Stimulated activated CD4-positive, alpha-beta T cell treated with anti-CD3 and anti-CD28 coated beads, Interleukin-2, amount 100 ng/mL, for 24 hours (primary cell): Measurements from ENCODE around the gene AQP1.

Source experiments
- DNase-seq, 2 donors: peaks; one replicate each; pipeline ENCODE4 v3.0.0-alpha.2; 2020

AQP1 gene

DNA sequence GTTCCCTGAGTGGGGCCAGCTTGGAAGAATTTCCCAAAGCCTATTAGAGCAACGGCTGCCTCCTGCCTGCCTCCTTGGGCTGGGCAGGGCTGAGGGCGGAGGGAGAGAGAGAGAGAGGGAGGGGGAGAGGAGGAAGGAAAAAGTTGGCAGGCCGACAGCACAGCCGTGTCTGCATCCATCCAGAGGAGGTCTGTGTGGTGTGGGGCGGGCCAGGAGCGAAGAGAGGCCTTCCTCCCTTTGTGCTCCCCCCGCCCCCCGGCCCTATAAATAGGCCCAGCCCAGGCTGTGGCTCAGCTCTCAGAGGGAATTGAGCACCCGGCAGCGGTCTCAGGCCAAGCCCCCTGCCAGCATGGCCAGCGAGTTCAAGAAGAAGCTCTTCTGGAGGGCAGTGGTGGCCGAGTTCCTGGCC is at the start of gene AQP1:
AQP1 (plus strand) TSS at position 293 of the 409 bp plus-strand sequence; CDS start at position 350, 57 bp downstream.
- DNase-seq = no peak

- DNase-seq = no peak
These were observed 48.5 kb upstream of the AQP1 start for GRCh38 chr7:30862995-30863705.

- no peak for DNase-seq
These were observed 48.0 kb upstream of the AQP1 start for GRCh38 chr7:30863706-30864035.

GRCh38 chr7:30864101-30864500 is 47.6 kb upstream of the AQP1 start:
- no peak for DNase-seq

- no peak for DNase-seq
These were observed 46.6 kb upstream of the AQP1 start for GRCh38 chr7:30865076-30865475.

DNA sequence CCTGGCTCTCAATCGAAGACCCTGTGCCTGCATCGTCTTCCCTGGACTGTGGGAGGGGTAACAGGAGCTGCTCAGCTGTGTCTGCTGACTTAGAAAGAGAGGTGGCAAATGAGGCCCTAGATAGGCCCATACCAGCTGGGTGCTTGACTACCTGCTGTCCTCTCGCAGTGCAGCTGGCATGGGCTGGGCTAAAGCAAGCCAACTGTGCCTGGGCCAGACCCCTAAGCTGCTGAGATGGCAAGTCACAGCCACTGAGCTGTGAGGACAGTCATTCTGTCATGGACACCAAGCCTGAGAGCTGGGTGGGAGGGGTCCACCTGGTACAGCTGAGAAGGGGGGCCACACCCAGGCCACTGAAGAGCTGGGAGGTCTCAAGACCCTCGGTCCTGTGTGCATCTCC is 45.8 kb upstream of the AQP1 start:
- no peak for DNase-seq

DNA sequence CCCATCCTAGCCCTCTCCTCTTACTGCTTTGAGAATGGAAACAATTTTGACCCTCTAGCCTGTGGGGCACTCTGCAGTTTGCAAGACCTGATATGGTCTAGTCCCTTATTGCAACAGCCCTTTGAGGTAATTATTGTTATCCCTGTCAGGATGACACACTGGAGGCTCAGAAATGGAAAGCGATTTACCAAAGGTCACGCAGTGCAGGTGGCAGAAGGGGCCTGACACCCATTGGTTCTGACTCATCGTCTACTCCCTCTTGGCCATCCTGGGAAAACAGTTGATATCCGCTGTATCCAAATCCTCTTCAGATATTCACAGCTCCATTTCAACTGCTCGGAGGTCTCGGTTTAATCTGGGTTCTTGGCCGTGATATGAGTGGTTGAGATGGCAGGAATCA is 44.7 kb upstream of the AQP1 start:
- no peak for DNase-seq

- DNase-seq = no peak
These were observed 44.2 kb upstream of the AQP1 start for GRCh38 chr7:30867483-30867882.

DNA sequence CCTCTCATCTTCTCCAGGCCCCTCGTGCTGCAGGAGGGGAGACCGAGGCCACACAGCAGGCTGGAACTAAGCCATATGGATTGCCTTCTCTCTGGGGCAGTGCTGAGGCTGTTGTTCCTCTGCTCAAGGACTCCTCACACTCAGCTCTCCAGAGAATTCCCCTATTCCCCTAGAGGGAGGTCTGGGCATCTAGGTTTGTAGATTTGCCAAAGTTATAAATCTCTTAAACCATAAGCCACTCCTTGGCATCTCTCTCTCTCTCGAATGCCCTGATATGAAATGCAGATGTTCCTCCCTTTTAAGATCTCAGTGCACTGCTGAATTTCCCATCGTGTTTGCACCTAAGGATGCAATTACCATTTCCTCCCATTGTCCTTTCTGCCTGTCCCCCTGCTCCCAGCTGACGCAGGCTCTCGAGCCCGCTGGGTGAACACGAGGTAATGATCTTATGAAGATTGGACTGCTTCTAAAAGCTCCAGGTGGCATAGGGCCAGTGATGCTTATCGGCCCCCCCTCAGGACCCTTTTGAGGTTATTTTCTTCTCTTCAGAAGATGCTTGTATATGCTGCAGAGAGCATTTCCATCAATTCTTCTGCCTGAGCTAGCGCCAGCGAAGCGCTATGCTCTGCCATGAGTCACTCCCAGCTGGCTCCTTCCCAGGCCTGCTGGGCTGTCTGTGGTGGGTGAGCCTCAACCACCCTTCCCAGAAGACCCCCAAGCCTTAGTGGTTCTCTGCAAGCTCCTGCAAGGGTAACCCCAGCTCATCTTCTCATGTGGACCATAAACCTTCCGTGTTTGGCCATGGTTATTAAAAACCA is 41.6 kb upstream of the AQP1 start:
- no peak for DNase-seq

GRCh38 chr7:30870821-30871518 is 40.7 kb upstream of the AQP1 start:
- DNase-seq = no peak

GRCh38 chr7:30871655-30872054 is 40.0 kb upstream of the AQP1 start:
- no peak for DNase-seq

- no peak for DNase-seq
These were observed 38.4 kb upstream of the AQP1 start for GRCh38 chr7:30873207-30873606.

GRCh38 chr7:30873656-30874055 is 38.0 kb upstream of the AQP1 start:
- no peak for DNase-seq

DNA sequence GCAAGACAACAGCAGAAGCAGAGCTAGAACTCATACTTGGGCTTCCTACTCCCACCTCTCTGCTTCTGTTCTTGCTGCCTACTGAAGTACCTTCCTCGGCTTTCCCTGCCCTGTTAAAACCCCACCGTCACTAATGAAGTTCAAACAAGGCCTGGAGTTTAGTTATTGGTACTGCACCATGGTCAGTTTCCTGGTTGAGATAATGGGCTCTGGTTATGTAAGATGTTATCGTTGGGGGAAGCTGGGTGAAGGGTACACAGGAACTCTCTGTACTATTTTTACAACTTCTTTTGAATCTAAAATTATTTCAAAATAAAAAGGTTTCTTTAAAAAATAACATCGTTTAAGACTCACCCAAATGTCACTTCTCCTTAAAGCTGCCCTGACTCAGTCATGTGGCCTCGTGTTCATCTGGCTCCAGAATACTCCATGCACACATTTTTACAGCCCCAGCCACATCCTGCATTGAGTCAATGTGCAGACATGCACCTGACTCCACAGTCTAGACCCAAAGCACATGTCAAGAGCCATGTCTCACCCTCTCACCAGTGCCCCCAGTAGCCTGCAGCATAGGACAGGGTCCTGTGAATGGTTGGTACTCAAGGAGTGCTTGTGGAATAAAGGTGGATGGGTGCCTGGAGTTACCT is 36.9 kb upstream of the AQP1 start:
- no peak for DNase-seq

- no peak for DNase-seq
These were observed 34.5 kb upstream of the AQP1 start for GRCh38 chr7:30877015-30877769.

DNA sequence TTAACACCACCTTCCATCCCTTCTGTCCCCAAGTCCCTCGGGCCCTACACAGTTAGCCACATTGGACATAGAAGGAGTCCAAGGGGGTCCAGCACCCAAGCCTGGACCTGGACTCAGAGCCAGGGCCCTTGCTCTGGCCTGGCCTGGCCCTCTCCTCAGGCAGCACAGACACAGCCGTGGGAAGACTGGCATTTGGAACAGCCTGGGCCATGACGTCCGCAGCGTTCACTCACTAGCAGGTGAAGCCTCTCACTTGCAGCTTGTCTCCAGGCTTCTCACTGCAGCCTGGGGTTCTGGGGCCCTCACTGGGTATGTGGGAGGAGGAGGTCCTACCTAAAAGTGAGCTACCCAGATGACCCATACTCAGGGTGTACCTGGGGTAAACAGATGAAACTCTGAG is 33.7 kb upstream of the AQP1 start:
- DNase-seq = no peak

GRCh38 chr7:30879139-30880124 is 32.2 kb upstream of the AQP1 start:
- no peak for DNase-seq

- DNase-seq = no peak
These were observed 31.4 kb upstream of the AQP1 start for GRCh38 chr7:30880125-30880720.

- DNase-seq = no peak
These were observed 30.7 kb upstream of the AQP1 start for GRCh38 chr7:30880941-30881340.

DNA sequence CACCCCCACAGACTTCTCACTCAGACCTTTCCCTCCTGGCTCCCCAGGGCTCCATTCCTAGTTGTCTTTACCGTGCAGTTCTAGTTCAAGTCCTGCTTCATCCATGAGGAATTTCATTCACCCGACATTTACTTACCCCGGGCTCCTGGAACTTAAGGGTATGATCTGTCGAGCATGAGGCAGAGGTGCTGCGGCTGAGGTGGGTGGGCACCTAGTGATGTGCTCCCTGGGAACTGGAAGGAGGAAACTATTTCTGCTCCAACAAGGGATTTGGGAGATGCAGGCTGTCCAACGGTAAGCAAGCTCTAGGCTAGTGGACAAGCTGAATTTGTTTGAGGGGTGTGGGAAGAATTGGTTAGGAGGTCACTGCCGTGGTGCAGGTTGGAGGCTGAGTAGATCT is 30.2 kb upstream of the AQP1 start:
- no peak for DNase-seq

GRCh38 chr7:30884881-30885280 is 26.8 kb upstream of the AQP1 start:
- no peak for DNase-seq
